HEK293 (cell line): ENCODE results near the gene PTRH2.

ENCODE experiments used
- EGR2 ChIP-seq: fragments of 450-650 bp; formaldehyde crosslinking; IDR thresholded peaks from 2 replicates; pipeline ENCODE4 v1.5.1; 2016; ENCODE audit warnings: low read depth, missing biosample characterization, missing genetic modification characterization
- GFI1B ChIP-seq: fragments of 450-650 bp; formaldehyde crosslinking; IDR thresholded peaks from 2 replicates; pipeline ENCODE4 v1.5.1; 2016; ENCODE audit warnings: missing biosample characterization, missing genetic modification characterization
- GLI4 ChIP-seq: fragments of 450-650 bp; formaldehyde crosslinking; IDR thresholded peaks from 2 replicates; pipeline ENCODE4 v1.5.1; 2016; ENCODE audit warnings: missing biosample characterization, missing genetic modification characterization
- KLF1 ChIP-seq: fragments of 450-650 bp; formaldehyde crosslinking; IDR thresholded peaks from 2 replicates; pipeline ENCODE4 v1.5.1; 2016; ENCODE audit warnings: missing biosample characterization, missing genetic modification characterization
- KLF16 ChIP-seq: fragments of 450-650 bp; formaldehyde crosslinking; IDR thresholded peaks from 2 replicates; pipeline ENCODE4 v1.5.1; 2017; ENCODE audit warnings: missing biosample characterization, missing genetic modification characterization
- KLF9 ChIP-seq: fragments of 450-650 bp; formaldehyde crosslinking; IDR thresholded peaks from 2 replicates; pipeline ENCODE4 v1.5.1; 2016; ENCODE audit warnings: missing biosample characterization, missing genetic modification characterization, low read depth
- MEIS1 ChIP-seq: sonication (generic); formaldehyde crosslinking; IDR thresholded peaks from 2 replicates; pipeline ENCODE4 v1.8.1; 2022; ENCODE audit warnings: missing genetic modification reagents, mild to moderate bottlenecking, borderline replicate concordance
- MYNN ChIP-seq: fragments of 450-650 bp; formaldehyde crosslinking; IDR thresholded peaks from 2 replicates; pipeline ENCODE4 v1.5.1; 2016; ENCODE audit warnings: missing biosample characterization, missing genetic modification characterization, borderline replicate concordance
- RBAK ChIP-seq: fragments of 450-650 bp; formaldehyde crosslinking; IDR thresholded peaks from 2 replicates; pipeline ENCODE4 v1.5.1; 2016; ENCODE audit warnings: missing biosample characterization, missing genetic modification characterization
- SALL2 ChIP-seq: fragments of 450-650 bp; formaldehyde crosslinking; IDR thresholded peaks from 2 replicates; pipeline ENCODE4 v1.5.0; 2017; ENCODE audit warnings: missing biosample characterization, mild to moderate bottlenecking, missing genetic modification characterization, borderline replicate concordance
- SP7 ChIP-seq: fragments of 450-650 bp; formaldehyde crosslinking; IDR thresholded peaks from 2 replicates; pipeline ENCODE4 v1.5.1; 2016; ENCODE audit warnings: missing biosample characterization, missing genetic modification characterization
- TCF7L2 ChIP-seq: IDR thresholded peaks from 2 replicates; pipeline ENCODE4 v1.6.1; 2011; ENCODE audit warnings: low read depth, mild to moderate bottlenecking, inconsistent platforms, low read length, moderate library complexity, borderline replicate concordance
- ZBTB17 ChIP-seq: fragments of 450-650 bp; formaldehyde crosslinking; IDR thresholded peaks from 2 replicates; pipeline ENCODE4 v1.5.1; 2016; ENCODE audit warnings: missing biosample characterization, missing genetic modification characterization
- ZBTB7A ChIP-seq: fragments of 450-650 bp; formaldehyde crosslinking; IDR thresholded peaks from 2 replicates; pipeline ENCODE4 v1.5.1; 2016; ENCODE audit warnings: low read depth, missing biosample characterization, missing genetic modification characterization
- ZEB2 ChIP-seq: fragments of 450-650 bp; formaldehyde crosslinking; IDR thresholded peaks from 2 replicates; pipeline ENCODE4 v1.5.1; 2016; ENCODE audit warnings: missing biosample characterization, missing genetic modification characterization
- ZFP3 ChIP-seq: fragments of 450-650 bp; formaldehyde crosslinking; IDR thresholded peaks from 2 replicates; pipeline ENCODE4 v1.5.1; 2016; ENCODE audit warnings: low read depth, missing biosample characterization, missing genetic modification characterization
- ZFP37 ChIP-seq: fragments of 450-650 bp; formaldehyde crosslinking; IDR thresholded peaks from 2 replicates; pipeline ENCODE4 v1.5.1; 2016; ENCODE audit warnings: missing biosample characterization, missing genetic modification characterization
- ZFP41 ChIP-seq: fragments of 450-650 bp; formaldehyde crosslinking; IDR thresholded peaks from 2 replicates; pipeline ENCODE4 v1.5.1; 2016; ENCODE audit warnings: missing biosample characterization, missing genetic modification characterization, borderline replicate concordance
- ZIC2 ChIP-seq: fragments of 450-650 bp; formaldehyde crosslinking; IDR thresholded peaks from 2 replicates; pipeline ENCODE4 v1.5.1; 2016; ENCODE audit warnings: missing biosample characterization, missing genetic modification characterization
- ZNF10 ChIP-seq: fragments of 450-650 bp; formaldehyde crosslinking; IDR thresholded peaks from 2 replicates; pipeline ENCODE4 v1.5.1; 2017; ENCODE audit warnings: missing biosample characterization, missing genetic modification characterization
- ZNF133 ChIP-seq: fragments of 450-650 bp; formaldehyde crosslinking; IDR thresholded peaks from 2 replicates; pipeline ENCODE4 v1.5.1; 2016; ENCODE audit warnings: missing biosample characterization, missing genetic modification characterization
- ZNF157 ChIP-seq: fragments of 450-650 bp; formaldehyde crosslinking; IDR thresholded peaks from 2 replicates; pipeline ENCODE4 v1.5.1; 2016; ENCODE audit warnings: missing biosample characterization, missing genetic modification characterization
- ZNF169 ChIP-seq: fragments of 450-650 bp; formaldehyde crosslinking; IDR thresholded peaks from 2 replicates; pipeline ENCODE4 v1.5.1; 2016; ENCODE audit warnings: missing biosample characterization, missing genetic modification characterization
- ZNF2 ChIP-seq: fragments of 450-650 bp; formaldehyde crosslinking; IDR thresholded peaks from 2 replicates; pipeline ENCODE4 v1.5.1; 2016; ENCODE audit warnings: missing biosample characterization, missing genetic modification characterization
- ZNF202 ChIP-seq: fragments of 450-650 bp; formaldehyde crosslinking; IDR thresholded peaks from 2 replicates; pipeline ENCODE4 v1.5.1; 2016; ENCODE audit warnings: missing biosample characterization, missing genetic modification characterization, borderline replicate concordance
- ZNF335 ChIP-seq: fragments of 450-650 bp; formaldehyde crosslinking; conservative IDR thresholded peaks from 2 replicates; pipeline ENCODE4 v1.5.1; 2016; ENCODE audit warnings: missing biosample characterization, missing genetic modification characterization
- ZNF341 ChIP-seq: fragments of 450-650 bp; formaldehyde crosslinking; IDR thresholded peaks from 2 replicates; pipeline ENCODE4; 2016; ENCODE audit warnings: low read depth, missing biosample characterization, missing genetic modification characterization
- ZNF350 ChIP-seq: fragments of 450-650 bp; formaldehyde crosslinking; IDR thresholded peaks from 2 replicates; pipeline ENCODE4 v1.5.0; 2017; ENCODE audit warnings: missing biosample characterization, mild to moderate bottlenecking, missing genetic modification characterization
- ZNF366 ChIP-seq: fragments of 450-650 bp; formaldehyde crosslinking; conservative IDR thresholded peaks from 2 replicates; pipeline ENCODE4 v1.5.1; 2016; ENCODE audit warnings: missing biosample characterization, missing genetic modification characterization
- ZNF37A ChIP-seq: fragments of 450-650 bp; IDR thresholded peaks from 2 replicates; pipeline ENCODE4 v1.5.1; 2018; ENCODE audit warnings: missing biosample characterization, missing genetic modification characterization
- ZNF48 ChIP-seq: fragments of 450-650 bp; formaldehyde crosslinking; IDR thresholded peaks from 2 replicates; pipeline ENCODE4 v1.5.1; 2016; ENCODE audit warnings: missing biosample characterization, missing genetic modification characterization
- ZNF529 ChIP-seq: fragments of 450-650 bp; formaldehyde crosslinking; IDR thresholded peaks from 2 replicates; pipeline ENCODE4 v1.5.1; 2017; ENCODE audit warnings: missing genetic modification characterization, missing biosample characterization; ENCODE audit not compliant: insufficient replicate concordance
- ZNF626 ChIP-seq: fragments of 450-650 bp; sonication (Bioruptor Pico); formaldehyde crosslinking; IDR thresholded peaks from 2 replicates; pipeline ENCODE4 v1.5.1; 2018; ENCODE audit warnings: missing biosample characterization, missing genetic modification characterization, inconsistent platforms
- ZXDB ChIP-seq: fragments of 450-650 bp; formaldehyde crosslinking; IDR thresholded peaks from 2 replicates; pipeline ENCODE4 v1.5.1; 2016; ENCODE audit warnings: missing biosample characterization, missing genetic modification characterization
- TF ChIP-seq, protein P1 (sequence below): fragments of 450-650 bp; formaldehyde crosslinking; IDR thresholded peaks from 2 replicates; pipeline ENCODE4 v1.5.1; 2016; ENCODE audit warnings: missing biosample characterization, missing genetic modification characterization
- TF ChIP-seq, protein P2 (sequence below): fragments of 450-650 bp; formaldehyde crosslinking; IDR thresholded peaks from 2 replicates; pipeline ENCODE4 v1.5.1; 2016; ENCODE audit warnings: missing biosample characterization, missing genetic modification characterization, borderline replicate concordance
- TF ChIP-seq, protein P3 (sequence below): fragments of 450-650 bp; formaldehyde crosslinking; IDR thresholded peaks from 2 replicates; pipeline ENCODE4 v1.5.1; 2016; ENCODE audit warnings: missing biosample characterization, missing genetic modification characterization

Gene PTRH2

DNA sequence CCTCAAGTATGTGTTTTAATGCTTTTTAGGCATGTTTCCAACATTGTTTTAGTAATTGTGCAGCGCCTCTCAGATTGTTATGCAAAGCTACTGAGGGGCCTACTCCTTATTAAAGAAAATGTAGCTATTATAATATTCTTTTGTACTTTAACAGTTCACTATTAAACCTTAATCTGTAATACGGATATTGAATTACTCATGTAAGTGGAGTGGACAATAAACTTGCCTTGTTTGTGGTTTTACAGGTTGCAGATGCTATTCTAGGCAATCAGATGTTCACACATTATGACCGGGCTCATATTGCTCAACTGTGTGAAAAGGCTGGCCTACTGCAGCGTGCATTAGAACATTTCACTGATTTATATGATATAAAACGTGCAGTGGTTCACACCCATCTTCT lies 41.0 kb downstream of the PTRH2 start (continued):
- TF ChIP-seq ZNF529 (no peak), ZBTB7A (tag by site-specific recombination) (0 out of 2 replicates have a peak, but pooled peaks have one; percentile 18), RBAK (tag by site-specific recombination) (no peak), ZFP3 (no peak), ZNF366 (tag by site-specific recombination) (peak; percentile 80), ZNF157 (tag by site-specific recombination) (no peak), ZFP41 (tag by site-specific recombination) (no peak), MEIS1 (no peak), EGR2 (no peak), ZEB2 (no peak), ZNF2 (tag by site-specific recombination) (peak; percentile 42; the same call in 1 of the 2 replicates), ZNF335 (tag by site-specific recombination) (no peak), ZNF350 (tag by site-specific recombination) (no peak), ZNF133 (no peak), KLF16 (tag by site-specific recombination) (no peak), ZNF169 (tag by site-specific recombination) (no peak), KLF9 (tag by site-specific recombination) (no peak), TCF7L2 (no peak), ZBTB17 (peak; percentile 34; the same call in 1 of the 2 replicates), SP7 (tag by site-specific recombination) (peak; percentile 55; the same call in 1 of the 2 replicates), ZNF48 (tag by site-specific recombination) (no peak), ZNF626 (tag by site-specific recombination) (no peak), SALL2 (tag by site-specific recombination) (no peak), KLF1 (no peak), ZIC2 (no peak), ZFP37 (tag by site-specific recombination) (no peak), MYNN (tag by site-specific recombination) (no peak), ZNF202 (tag by site-specific recombination) (no peak), GLI4 (tag by site-specific recombination) (no peak), ZNF341 (no peak), ZNF10 (tag by site-specific recombination) (no peak), ZXDB (tag by site-specific recombination) (peak; percentile 63), ZNF37A (tag by site-specific recombination) (no peak), GFI1B (tag by site-specific recombination) (no peak)
- TF ChIP-seq, protein P1, sequence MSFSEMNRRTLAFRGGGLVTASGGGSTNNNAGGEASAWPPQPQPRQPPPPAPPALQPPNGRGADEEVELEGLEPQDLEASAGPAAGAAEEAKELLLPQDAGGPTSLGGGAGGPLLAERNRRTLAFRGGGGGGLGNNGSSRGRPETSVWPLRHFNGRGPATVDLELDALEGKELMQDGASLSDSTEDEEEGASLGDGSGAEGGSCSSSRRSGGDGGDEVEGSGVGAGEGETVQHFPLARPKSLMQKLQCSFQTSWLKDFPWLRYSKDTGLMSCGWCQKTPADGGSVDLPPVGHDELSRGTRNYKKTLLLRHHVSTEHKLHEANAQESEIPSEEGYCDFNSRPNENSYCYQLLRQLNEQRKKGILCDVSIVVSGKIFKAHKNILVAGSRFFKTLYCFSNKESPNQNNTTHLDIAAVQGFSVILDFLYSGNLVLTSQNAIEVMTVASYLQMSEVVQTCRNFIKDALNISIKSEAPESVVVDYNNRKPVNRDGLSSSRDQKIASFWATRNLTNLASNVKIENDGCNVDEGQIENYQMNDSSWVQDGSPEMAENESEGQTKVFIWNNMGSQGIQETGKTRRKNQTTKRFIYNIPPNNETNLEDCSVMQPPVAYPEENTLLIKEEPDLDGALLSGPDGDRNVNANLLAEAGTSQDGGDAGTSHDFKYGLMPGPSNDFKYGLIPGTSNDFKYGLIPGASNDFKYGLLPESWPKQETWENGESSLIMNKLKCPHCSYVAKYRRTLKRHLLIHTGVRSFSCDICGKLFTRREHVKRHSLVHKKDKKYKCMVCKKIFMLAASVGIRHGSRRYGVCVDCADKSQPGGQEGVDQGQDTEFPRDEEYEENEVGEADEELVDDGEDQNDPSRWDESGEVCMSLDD (tag by site-specific recombination), result no peak
- TF ChIP-seq, protein P2, sequence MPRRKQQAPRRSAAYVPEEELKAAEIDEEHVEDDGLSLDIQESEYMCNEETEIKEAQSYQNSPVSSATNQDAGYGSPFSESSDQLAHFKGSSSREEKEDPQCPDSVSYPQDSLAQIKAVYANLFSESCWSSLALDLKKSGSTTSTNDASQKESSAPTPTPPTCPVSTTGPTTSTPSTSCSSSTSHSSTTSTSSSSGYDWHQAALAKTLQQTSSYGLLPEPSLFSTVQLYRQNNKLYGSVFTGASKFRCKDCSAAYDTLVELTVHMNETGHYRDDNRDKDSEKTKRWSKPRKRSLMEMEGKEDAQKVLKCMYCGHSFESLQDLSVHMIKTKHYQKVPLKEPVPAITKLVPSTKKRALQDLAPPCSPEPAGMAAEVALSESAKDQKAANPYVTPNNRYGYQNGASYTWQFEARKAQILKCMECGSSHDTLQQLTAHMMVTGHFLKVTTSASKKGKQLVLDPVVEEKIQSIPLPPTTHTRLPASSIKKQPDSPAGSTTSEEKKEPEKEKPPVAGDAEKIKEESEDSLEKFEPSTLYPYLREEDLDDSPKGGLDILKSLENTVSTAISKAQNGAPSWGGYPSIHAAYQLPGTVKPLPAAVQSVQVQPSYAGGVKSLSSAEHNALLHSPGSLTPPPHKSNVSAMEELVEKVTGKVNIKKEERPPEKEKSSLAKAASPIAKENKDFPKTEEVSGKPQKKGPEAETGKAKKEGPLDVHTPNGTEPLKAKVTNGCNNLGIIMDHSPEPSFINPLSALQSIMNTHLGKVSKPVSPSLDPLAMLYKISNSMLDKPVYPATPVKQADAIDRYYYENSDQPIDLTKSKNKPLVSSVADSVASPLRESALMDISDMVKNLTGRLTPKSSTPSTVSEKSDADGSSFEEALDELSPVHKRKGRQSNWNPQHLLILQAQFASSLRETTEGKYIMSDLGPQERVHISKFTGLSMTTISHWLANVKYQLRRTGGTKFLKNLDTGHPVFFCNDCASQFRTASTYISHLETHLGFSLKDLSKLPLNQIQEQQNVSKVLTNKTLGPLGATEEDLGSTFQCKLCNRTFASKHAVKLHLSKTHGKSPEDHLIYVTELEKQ (tag by site-specific recombination), result 0 out of 2 replicates have a peak, but pooled peaks have one; percentile 63
- TF ChIP-seq, protein P3, sequence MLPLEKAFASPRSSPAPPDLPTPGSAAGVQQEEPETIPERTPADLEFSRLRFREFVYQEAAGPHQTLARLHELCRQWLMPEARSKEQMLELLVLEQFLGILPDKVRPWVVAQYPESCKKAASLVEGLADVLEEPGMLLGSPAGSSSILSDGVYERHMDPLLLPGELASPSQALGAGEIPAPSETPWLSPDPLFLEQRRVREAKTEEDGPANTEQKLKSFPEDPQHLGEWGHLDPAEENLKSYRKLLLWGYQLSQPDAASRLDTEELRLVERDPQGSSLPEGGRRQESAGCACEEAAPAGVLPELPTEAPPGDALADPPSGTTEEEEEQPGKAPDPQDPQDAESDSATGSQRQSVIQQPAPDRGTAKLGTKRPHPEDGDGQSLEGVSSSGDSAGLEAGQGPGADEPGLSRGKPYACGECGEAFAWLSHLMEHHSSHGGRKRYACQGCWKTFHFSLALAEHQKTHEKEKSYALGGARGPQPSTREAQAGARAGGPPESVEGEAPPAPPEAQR (tag by site-specific recombination), result no peak
